OCI-LY1 (cell line): ENCODE measurements around the gene CYB5R4.

Experiments
- H2AFZ ChIP-seq: fragments of 200-600 bp; sonication (generic), shearing (Covaris generic); 2 replicates; pipeline ENCODE4 v1.6.0; 2014; ENCODE audit warnings: antibody characterized with exemption, mild to moderate bottlenecking, low read length
- H3F3A ChIP-seq: fragments of 200-600 bp; sonication (generic), shearing (Covaris generic); 2 replicates; pipeline ENCODE4 v1.6.0; 2014; ENCODE audit warnings: mild to moderate bottlenecking, antibody characterized with exemption, low read length, moderate library complexity; ENCODE audit not compliant: insufficient read depth
- H3K27ac ChIP-seq: fragments of 200-600 bp; sonication (generic); 2 replicates; pipeline ENCODE4 v1.5.1; 2014; ENCODE audit warnings: low read length, mixed run types, mild to moderate bottlenecking, low read depth; ENCODE audit not compliant: poor library complexity, severe bottlenecking
- H3K27me3 ChIP-seq: fragments of 200-600 bp; sonication (generic); 2 replicates; pipeline ENCODE4 v1.6.0; 2014; ENCODE audit warnings: antibody characterized with exemption, mild to moderate bottlenecking, low read length, moderate library complexity; ENCODE audit not compliant: insufficient read depth
- H3K36me3 ChIP-seq: fragments of 200-600 bp; sonication (generic); 2 replicates; pipeline ENCODE4 v1.6.1; 2014; ENCODE audit warnings: mild to moderate bottlenecking, antibody characterized with exemption, low read length, moderate library complexity, mixed read lengths; ENCODE audit not compliant: insufficient read depth
- H3K4me1 ChIP-seq: fragments of 200-600 bp; sonication (generic); 2 replicates; pipeline ENCODE4 v1.5.1; 2014; ENCODE audit warnings: mild to moderate bottlenecking, low read length, moderate library complexity; ENCODE audit not compliant: insufficient read depth, severe bottlenecking
- H3K4me2 ChIP-seq: fragments of 200-600 bp; sonication (generic), shearing (Covaris generic); 2 replicates; pipeline ENCODE4 v1.6.1; 2014; ENCODE audit warnings: low read length
- H3K4me3 ChIP-seq: fragments of 200-600 bp; sonication (generic); 2 replicates; pipeline ENCODE4 v1.5.1; 2014; ENCODE audit warnings: low read length, low read depth, mild to moderate bottlenecking, mixed read lengths; ENCODE audit not compliant: poor library complexity, severe bottlenecking
- H3K79me2 ChIP-seq: fragments of 200-600 bp; shearing (Covaris generic); 2 replicates; pipeline ENCODE4 v1.6.1; 2016; ENCODE audit warnings: mixed run types, low read length, mixed read lengths; ENCODE audit not compliant: insufficient read depth
- H3K9ac ChIP-seq: fragments of 200-600 bp; sonication (generic), shearing (Covaris generic); 2 replicates; pipeline ENCODE4 v1.6.1; 2014; ENCODE audit warnings: mild to moderate bottlenecking, low read length, mixed read lengths
- H3K9me2 ChIP-seq: fragments of 200-600 bp; sonication (generic), shearing (Covaris generic); 2 replicates; pipeline ENCODE4 v1.6.1; 2014; ENCODE audit warnings: low read depth, mild to moderate bottlenecking, low read length, mixed read lengths
- H3K9me3 ChIP-seq: fragments of 200-600 bp; shearing (Covaris generic); 2 replicates; pipeline ENCODE4 v1.6.1; 2014; ENCODE audit warnings: low read length, mixed read lengths
- H4K20me1 ChIP-seq: fragments of 200-600 bp; sonication (generic), shearing (Covaris generic); 2 replicates; pipeline ENCODE4 v1.6.0; 2016; ENCODE audit warnings: mild to moderate bottlenecking, low read length; ENCODE audit not compliant: insufficient read depth
- CTCF ChIP-seq: fragments of 200-600 bp; sonication (generic), shearing (Covaris generic); IDR thresholded peaks from 2 replicates; pipeline ENCODE4 v1.5.1; 2017; ENCODE audit warnings: mild to moderate bottlenecking, antibody characterized with exemption, low read length, moderate library complexity, mixed read lengths
- EZH2 ChIP-seq: fragments of 200-600 bp; sonication (generic), shearing (Covaris generic); IDR thresholded peaks from 2 replicates; pipeline ENCODE4 v1.8.0; 2017; ENCODE audit warnings: borderline replicate concordance, mixed run types, mild to moderate bottlenecking, antibody characterized with exemption, low read length, moderate library complexity, mixed read lengths

CYB5R4 gene

GRCh38 chr6:83822629-83823169, 36.8 kb upstream of the CYB5R4 start:
- no peak overlapping the region for H2AFZ ChIP-seq
- H3K27ac ChIP-seq: no peak overlapping the region
- no peak for TF ChIP-seq CTCF
- H3K27me3 ChIP-seq: no peaks in the 10 kb centered on the region
- no peaks in the 10 kb centered on the region for H3K9me2 ChIP-seq
- H3F3A ChIP-seq: no peaks in the 10 kb centered on the region
- H3K79me2 ChIP-seq: no peaks in the 10 kb centered on the region
- no peak overlapping the region for H3K9ac ChIP-seq
- no peaks in the 10 kb centered on the region for H3K36me3 ChIP-seq
- no peaks in the 10 kb centered on the region for H3K9me3 ChIP-seq
- no peak overlapping the region for H3K4me3 ChIP-seq
- no peaks in the 10 kb centered on the region for H4K20me1 ChIP-seq
- no peaks in the 10 kb centered on the region for H3K4me1 ChIP-seq
- no peak overlapping the region for H3K4me2 ChIP-seq

DNA sequence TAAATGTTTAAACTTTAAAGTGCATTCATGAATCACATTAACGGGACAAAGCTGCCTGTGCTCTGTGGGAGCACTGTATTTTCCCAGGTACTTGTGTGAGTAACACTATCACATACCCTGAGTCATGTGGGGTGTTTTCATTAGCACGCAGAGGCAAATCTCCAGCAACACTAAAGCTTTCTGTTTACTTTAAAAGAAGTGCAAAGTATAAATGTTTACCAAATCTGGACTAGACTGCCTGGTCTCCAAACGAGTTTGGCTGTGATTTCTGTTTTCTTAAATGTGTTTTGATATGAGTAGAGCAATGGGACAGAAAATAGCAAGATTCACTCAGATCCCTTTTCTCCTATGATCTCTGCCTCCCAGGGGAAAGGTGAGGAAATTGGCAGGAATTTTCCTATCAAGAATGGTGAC, 35.1 kb upstream of the CYB5R4 start:
- Histone ChIP-seq H3K27me3 (no peaks in the 10 kb centered on the region), H3K9me3 (no peaks in the 10 kb centered on the region), H3K4me2 (no peak overlapping the region), H3K4me1 (no peaks in the 10 kb centered on the region), H3F3A (no peaks in the 10 kb centered on the region), H3K79me2 (no peaks in the 10 kb centered on the region), H3K36me3 (no peaks in the 10 kb centered on the region), H3K9me2 (no peaks in the 10 kb centered on the region), H3K27ac (no peak overlapping the region), H4K20me1 (no peaks in the 10 kb centered on the region), H2AFZ (no peak overlapping the region), H3K4me3 (no peak overlapping the region), H3K9ac (no peak overlapping the region)
- TF ChIP-seq CTCF (no peak), EZH2 (no peak)

DNA sequence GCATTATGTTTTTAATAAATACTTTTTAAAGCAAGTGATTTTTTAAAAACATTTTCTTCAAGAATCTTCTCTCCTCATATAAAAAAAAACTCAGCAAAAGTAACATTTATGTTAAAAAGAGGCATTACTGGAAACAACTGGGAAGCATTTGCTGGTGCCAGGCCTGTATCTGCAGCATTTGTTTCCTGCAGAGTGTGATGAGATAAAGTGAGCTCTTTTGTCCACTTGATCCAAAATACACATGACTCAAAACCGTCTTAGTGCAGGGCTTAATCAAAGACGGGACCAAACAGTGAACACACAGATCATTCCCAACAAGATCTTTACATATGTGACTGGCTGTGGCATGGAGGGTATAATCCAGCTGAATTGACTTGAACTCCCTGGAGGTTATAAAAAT, 34.7 kb upstream of the CYB5R4 start:
- H3K79me2 ChIP-seq: no peaks in the 10 kb centered on the region
- no peaks in the 10 kb centered on the region for H3K4me1 ChIP-seq
- H4K20me1 ChIP-seq: no peaks in the 10 kb centered on the region
- no peaks in the 10 kb centered on the region for H3K9me2 ChIP-seq
- TF ChIP-seq EZH2: no peak
- no peak for TF ChIP-seq CTCF
- H3F3A ChIP-seq: no peaks in the 10 kb centered on the region
- no peak overlapping the region for H3K4me3 ChIP-seq
- H3K4me2 ChIP-seq: no peak overlapping the region
- H3K36me3 ChIP-seq: no peaks in the 10 kb centered on the region
- no peaks in the 10 kb centered on the region for H3K9me3 ChIP-seq
- no peak overlapping the region for H3K27ac ChIP-seq
- H3K9ac ChIP-seq: no peak overlapping the region
- H3K27me3 ChIP-seq: no peaks in the 10 kb centered on the region
- no peak overlapping the region for H2AFZ ChIP-seq
